DOHH2 (cell line): ENCODE data around the gene SMIM3.

Source experiments
- EZH2phosphoT487 ChIP-seq: fragments of 200-600 bp; sonication (generic); IDR thresholded peaks from 2 replicates; pipeline ENCODE4 v1.6.1; 2017; ENCODE audit warnings: borderline replicate concordance, mild to moderate bottlenecking, antibody characterized with exemption, low read length, moderate library complexity, mixed read lengths
- TF ChIP-seq, protein P1 (sequence below): fragments of 200-600 bp; sonication (generic); IDR thresholded peaks from one replicate; pipeline ENCODE4 v1.5.1; 2014; ENCODE audit warnings: antibody characterized with exemption, mild to moderate bottlenecking, low read depth, low read length; ENCODE audit not compliant: poor library complexity, severe bottlenecking

DNA sequence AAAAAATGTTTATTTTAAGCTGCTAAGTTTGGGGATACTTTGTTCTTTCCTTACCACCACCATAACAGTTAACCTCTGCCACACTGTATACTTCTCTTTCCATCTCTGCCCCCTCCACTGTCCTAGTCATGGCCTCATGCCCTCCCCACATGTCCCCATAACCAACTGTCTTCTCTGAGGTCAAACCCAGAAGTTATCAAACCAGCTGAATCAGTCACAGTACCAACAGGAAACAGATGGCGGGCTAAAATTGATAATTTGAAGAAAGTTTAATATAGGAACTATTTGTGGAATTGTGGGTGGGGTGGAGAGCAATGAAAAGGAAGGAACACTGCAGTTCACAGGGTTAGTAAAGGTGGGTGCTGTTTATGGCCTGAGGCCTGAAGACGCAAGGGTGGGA is 14.0 kb upstream of the SMIM3 start:
- TF ChIP-seq, protein P1, sequence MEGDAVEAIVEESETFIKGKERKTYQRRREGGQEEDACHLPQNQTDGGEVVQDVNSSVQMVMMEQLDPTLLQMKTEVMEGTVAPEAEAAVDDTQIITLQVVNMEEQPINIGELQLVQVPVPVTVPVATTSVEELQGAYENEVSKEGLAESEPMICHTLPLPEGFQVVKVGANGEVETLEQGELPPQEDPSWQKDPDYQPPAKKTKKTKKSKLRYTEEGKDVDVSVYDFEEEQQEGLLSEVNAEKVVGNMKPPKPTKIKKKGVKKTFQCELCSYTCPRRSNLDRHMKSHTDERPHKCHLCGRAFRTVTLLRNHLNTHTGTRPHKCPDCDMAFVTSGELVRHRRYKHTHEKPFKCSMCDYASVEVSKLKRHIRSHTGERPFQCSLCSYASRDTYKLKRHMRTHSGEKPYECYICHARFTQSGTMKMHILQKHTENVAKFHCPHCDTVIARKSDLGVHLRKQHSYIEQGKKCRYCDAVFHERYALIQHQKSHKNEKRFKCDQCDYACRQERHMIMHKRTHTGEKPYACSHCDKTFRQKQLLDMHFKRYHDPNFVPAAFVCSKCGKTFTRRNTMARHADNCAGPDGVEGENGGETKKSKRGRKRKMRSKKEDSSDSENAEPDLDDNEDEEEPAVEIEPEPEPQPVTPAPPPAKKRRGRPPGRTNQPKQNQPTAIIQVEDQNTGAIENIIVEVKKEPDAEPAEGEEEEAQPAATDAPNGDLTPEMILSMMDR = no peak
- TF ChIP-seq EZH2phosphoT487 = no peak
